GM18520 (cell line): ENCODE results near the gene THSD7A.

Experiments used
- ATAC-seq: cut with Tn5 transposase; IDR thresholded peaks from one replicate; pipeline ENCODE4 v1.9.1; 2021; ENCODE audit not compliant: unreplicated experiment

THSD7A gene

DNA sequence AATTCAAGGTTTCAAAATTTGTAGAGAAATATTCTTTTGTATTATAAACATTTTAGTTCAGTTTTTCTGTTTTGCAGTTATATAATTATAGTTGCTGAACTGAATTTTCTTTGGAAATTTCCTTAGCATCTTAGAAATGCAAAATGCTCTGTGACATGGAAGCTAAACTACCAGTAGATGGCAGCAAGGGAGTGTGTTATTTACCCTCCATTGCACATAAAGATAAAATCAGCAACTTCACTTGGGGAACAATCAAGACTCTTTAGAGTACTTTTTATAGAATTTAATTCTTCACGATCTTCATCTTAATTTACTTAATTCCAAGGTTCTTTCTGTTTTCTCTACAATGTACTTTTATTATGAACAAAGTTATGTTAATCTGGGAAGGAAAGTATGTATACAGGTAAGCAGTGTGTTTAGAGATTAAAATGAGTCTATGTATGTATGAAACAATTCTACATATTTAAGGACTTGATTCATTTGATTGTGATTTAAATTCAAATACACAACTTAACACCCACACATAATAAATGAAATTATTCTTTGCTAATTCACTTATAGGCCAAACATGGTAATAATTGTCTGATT lies 404.2 kb downstream of the THSD7A start:
- no peak for ATAC-seq

DNA sequence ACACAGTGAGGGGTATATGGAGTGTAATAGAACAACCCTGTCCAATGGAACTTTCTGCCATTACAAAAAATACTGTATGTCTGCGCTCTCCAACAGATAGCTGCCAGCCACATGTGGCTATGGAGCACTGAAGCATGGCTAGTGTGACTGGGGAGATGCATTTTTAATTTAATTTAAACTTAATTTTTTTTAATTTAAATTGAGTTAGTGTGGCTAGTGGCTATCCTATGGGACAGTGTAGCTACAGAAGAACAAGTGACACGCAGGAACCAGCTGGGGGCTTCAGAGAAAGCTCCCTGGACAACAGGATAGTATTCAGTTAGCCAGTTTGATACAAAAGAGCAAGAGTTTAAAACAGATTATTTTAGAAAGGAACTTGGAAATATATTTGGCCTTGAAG lies 408.0 kb downstream of the THSD7A start:
- no peak for ATAC-seq

DNA sequence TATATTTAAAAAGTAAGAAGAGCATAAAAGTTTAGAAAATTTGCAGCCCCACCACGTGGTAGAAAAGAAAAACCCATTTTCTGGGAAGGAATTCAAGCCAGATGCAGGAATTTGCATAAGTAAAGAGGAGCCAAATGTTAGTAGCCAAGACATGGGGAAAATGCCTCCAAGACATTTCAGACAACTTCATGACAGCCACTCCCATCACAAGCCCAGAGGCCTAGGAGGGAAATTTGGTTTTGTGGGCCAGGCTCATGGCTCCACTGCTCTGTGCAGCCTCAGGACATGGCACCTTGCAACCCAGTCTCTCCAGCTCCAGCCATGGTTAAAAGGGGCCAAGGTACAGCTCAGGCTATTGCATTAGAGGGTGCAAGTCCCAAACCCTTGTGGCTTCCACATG lies 411.9 kb downstream of the THSD7A start:
- no peak for ATAC-seq

DNA sequence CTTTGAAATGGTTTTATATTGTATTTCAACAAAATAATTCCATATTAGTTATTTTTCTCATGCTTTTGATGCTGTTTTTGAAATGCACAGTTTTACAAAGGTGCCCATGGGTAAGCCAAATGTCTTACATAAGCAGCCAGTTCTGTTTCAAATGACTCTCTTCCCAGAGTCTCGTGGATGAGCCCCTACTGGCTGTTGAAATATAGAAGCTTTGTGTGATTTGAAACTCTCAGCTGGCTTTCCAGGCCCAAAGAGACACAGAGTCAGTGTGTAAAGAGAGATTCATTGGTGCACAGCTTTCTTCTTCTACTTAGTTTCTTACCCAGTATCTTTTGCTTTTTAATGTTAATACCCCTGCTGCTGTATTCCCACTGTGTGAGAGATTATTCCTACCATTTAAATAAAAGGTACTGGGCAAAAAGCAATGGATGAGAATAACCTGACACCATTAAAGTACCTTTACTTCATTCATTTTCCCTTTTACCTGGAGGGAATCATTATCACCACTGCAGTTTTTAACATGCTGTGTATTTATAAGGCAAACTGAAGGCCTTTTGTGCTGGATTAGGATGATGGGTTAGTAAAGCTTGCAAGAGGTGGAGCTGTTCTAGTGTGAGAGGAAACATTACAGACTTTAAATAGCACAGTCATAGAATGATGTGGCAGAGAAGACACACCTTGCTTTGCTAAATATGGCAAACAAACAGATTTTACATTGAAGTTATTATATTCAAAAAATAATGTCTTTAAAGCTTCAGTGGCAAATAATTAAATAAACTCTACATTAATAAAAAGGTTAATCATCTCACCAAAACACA lies 415.1 kb downstream of the THSD7A start:
- no peak for ATAC-seq

DNA sequence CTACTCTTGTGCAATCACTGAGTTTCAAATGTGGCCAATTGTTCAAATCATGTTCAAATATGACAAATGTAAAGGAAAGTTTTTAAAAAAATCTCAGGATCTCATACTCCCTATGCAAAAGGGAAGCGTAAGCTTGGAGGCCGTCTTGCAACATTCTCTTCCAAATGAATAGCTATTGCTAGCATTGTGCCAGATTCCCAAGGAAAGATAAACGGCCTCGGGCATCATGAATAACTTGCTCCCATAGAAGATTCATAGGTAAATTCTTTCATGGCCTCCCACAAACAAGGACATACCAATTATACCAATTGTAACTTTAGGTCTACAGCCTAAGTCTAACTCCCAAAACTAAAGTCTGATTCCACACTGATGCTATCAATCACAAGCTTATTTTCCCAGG lies 416.9 kb downstream of the THSD7A start:
- ATAC-seq, result no peak

DNA sequence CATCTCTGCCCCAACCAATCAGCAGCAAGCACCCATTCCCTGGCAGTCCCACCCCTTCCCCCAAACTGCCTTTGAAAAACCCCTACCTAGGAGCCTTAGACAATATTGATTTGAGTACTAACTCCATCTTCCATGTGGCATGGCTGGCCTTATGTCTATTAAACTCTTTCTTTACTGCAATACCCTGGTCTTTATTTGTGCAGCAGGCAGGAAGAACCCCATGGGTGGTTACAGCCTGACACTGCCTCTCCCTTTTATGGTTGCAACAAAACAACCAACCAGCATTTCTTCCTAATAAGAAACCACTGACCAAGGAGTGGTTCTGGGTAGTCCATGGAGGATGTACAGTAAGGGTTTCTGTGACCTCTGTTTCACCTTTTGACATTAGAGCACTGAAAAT lies 418.1 kb downstream of the THSD7A start:
- no peak for ATAC-seq

DNA sequence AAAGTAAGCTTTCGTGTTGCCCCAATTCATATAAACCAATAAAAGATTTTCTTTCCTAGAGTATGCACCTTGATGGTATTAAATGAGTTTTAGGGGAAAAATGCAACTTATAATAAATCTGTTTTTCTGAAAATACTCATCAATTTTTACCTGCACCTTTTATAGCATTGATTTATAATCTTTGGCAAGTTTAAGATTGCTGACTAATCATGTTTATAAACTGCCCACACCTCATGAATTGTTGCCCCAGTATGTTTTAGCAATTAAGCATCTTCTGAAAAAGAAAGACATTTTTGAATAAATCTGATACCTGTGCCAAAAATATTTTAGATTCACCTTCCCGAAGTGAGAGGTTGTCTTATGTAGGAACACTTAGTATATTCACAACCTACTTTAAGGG lies 420.0 kb downstream of the THSD7A start:
- no peak for ATAC-seq

DNA sequence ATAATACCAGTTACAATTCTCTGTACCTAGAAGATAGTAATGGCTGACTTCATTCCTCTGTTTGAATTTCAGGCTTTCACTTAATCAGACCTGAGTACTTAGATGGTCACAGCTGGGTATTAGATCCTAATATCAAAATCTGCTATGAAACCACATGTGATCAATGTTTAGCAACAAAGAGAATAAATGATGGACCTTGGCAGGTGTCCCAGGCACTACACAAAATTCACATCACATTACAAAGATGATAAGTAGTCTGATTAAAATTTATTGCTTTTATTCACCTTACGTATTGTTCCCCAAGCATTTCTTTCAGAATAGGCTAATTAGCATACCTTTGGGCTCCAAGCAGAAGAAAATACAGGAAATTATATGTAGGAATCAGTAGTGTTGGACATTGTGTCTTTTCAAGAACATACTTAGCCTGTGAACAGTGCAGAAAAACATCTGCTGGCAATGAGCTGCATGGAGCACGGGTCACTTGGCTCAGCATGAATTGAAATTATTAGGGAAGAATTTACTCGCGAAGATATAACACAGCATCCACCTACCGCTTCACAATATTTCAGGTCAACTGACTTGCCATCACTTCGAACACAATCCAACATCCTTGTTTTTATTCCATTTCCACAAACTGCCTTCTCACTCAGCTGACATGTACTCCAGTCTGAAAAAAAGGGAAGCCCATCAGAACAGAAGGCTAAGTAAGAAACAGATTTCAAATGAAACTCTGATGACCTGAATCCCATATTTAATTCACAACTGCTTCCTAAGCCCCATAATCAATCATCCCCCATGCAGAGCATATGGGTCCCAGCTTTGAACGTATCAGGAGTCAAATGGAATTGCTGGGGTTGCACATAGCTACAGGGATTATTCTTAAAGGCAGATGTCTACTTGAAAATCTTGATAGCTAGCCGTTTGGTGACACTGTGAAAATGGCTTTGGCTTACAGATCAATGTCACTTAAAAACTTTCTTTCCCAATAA lies 421.0 kb downstream of the THSD7A start:
- no peak for ATAC-seq

DNA sequence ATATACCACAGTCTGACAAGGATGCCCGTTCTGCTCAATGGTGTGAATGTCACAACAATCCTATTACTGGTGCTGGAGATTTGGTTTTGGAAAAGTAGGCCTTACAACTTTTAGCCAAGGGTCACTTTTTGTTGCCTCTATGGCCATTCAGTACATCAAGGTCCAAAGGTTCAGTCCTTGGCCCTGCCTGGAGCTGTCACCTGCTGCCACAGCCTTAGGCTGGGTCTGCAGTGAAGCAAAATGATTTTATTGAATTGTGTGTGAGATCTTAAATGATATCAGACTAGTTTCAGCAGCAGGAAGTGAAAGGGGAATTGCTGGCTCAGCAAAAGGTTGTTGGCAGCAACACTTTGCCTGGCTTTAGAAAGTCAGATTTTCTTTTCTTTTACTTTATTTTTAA lies 427.6 kb downstream of the THSD7A start:
- no peak for ATAC-seq

DNA sequence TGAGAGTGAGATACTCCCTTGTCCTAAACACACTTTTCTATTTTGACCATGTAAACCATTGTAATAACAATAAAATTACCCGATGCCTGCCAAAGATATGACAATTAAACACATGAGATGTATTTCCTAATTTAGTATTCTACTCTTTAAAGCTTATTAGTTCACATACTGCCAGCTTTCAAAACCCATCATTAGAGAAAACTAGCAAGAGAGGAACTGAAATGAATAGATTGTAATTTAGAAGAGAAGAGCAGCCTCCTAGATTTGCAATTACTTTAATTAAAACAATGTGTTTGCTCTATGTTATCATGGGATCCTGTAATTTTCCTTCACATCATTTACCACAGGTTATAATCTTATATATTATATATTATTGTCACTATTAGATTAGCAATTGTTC lies 428.2 kb downstream of the THSD7A start:
- ATAC-seq, result no peak

DNA sequence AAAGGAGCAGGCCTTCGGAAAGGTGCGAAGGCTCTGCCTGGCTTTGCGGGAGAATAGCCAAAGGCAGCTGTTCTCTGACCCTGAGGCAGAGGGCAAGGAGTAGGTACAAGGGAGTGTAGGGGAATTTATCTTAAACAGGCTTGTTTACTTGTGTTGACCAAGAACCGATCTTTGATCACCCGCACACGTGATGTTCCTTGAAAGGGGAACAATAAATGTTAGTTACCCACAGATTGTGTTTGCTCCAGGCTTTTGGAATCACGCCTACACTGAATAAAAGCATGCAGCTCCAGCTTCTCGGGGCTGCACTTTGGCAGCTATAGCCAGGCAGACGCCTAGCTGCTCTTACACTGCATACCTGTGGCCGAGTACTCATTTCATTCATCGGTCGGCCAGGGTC lies 437.6 kb downstream of the THSD7A start:
- no peak for ATAC-seq

DNA sequence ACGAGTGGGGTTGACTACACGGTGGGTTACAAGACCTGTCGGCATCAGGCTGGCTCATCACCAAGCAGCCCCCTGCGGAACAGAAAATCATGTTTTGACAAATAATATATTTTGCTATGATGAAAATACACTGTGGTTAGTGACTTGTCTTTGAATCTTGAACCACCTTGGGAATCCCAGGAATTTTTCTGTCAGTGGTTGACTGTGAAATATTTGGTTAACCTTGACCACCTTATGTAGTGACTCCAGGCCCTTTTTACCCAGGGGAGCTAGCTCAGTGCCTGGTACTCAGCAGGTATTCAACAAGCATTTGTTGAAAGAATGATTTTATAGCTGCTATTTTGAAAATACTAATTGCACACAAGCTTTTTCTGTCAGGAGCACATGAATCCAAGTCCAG lies 452.4 kb downstream of the THSD7A start:
- ATAC-seq, result no peak

DNA sequence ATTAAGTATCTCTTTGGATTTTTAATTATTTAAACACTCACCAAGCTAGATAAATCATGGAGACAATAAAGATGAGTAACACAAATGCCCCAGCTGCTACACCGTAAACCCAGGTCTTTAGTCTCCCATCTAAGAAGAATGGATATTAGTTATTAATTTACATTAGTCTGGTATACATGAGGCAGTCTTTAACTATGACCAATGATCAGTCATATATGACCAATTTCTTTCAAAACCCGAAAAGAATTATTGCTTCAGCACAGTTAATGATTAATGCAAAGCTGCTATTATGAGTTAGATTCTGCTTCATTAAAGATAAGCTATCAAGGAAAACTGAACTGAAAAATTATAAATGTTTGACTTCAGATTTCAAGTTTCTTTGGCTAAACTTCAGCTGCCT lies 455.5 kb downstream of the THSD7A start:
- ATAC-seq, result no peak

DNA sequence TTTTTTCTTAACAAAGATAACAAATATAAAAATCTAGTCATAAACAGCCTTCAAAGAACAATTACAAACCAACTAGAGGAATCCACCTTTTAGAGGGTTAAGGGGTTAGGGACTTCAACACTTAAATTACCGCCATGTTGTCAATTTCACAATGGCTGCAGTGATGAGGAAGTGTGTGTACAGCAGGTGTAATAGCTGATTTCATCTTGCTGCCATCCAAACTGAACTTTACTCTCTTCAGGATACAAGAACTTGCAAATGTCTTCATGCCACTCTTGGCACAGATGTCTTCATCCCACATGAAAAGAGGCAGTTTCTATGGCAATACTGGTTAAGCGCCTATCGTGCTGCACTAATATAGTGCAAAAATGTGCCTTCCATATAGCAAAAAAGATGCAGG lies 457.4 kb downstream of the THSD7A start:
- ATAC-seq, result no peak

DNA sequence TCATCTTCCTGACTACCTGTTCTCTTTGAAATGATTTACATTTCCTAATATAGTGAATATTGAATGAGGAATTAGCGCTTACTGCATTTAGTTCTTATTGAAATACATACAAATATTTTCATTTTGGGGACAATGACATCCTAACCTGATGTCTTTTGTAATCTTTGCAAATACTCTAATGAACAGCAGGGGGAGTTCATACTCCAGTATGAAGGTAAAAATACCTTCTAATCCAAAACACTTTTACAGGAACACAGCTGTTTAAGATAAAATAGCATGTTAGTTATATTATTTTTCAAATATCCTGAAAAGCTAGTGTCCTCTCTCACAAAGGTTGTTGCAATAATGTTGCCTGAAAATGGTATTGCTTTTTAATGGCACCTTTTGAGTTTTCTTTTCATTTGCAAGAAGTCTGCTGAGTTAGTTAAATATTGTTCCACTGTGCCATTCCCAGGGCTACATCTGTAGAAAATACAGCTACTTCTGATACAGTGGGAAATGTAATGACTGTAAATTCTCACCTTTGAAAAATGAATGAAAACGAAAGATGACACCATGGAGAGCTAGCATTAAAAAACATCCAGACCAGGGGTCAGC lies 458.4 kb downstream of the THSD7A start:
- no peak for ATAC-seq

DNA sequence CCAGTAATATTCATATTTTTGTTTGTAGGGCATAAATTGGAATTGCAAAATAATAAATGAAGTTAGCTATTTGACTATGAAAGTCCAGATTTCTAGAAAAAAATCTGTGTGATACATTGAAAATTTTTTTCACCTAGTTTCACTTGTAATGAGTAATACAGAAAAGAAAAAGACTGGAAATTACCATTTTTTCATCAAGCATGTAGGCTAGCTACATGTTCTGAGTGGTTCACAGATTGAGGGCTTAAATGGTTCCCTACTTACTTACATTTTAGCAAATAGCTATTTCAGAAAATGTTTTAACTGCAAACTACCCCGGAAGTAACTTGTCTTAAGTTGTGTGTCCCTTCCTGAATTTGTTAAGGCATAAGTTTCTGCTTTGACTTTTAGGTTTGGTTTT lies 462.3 kb downstream of the THSD7A start:
- ATAC-seq, result no peak

DNA sequence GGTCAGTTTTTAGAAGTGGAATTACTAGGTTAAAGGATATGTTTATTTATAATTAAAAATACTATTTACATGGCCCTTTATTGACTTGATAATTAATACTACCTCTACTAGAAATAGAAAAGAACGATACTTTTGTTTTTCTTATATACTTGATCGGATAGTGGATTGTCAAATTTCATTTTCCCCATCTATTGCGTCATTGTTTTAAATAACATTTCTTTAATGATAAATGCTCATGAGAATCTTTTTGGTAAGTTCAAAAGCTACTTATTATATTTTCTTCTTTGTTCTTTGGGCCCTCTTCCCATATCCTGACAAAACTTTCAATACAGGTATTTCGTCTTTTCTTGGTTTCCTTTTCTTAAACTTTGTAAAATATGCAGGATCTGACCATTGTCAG lies 465.9 kb downstream of the THSD7A start:
- no peak for ATAC-seq

DNA sequence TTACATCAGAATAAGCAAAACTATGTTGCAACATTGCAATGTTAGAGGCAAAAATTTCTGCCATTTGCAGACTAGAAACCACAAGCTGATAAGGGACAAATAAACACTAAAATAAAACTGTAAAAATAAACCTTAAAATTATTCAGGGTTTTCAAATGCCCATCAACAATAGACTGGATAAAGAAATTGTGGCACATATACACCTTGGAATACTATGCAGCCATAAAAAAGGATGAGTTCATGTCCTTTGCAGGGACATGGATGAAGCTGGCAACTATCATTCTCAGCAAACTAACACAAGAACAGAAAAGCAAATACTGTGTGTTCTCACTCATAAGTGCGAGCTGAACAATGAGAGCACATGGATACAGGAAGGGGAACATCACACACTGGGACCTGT lies 473.4 kb downstream of the THSD7A start:
- ATAC-seq, result no peak

DNA sequence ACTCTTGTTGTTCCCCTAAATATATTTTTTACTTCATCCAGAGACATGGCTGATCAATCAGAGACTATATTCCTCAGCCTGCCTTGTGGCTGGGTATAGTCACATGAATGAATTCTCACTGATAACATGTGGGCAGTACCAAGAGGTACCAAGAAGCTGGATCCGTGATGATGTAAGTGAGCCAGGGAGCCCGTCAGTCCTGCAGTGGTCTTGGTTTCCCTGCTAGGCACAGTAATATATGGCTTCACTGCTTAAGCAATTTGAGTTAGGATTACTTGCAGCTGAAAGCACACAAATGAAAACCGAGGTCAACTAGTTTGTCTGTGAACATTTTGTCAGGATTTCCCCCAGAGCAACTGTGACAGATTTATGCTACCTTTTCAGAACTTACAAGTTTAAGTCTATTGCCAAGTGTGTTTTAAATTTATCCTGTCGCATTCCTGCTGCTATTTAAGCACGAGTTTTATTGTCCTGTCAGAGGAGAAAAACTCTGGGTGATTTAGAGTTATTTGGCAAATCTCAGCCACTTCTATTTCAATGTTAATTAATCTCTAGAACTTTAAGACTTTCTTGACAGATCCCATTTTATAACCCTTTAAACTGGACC lies 476.5 kb downstream of the THSD7A start:
- ATAC-seq, result no peak

DNA sequence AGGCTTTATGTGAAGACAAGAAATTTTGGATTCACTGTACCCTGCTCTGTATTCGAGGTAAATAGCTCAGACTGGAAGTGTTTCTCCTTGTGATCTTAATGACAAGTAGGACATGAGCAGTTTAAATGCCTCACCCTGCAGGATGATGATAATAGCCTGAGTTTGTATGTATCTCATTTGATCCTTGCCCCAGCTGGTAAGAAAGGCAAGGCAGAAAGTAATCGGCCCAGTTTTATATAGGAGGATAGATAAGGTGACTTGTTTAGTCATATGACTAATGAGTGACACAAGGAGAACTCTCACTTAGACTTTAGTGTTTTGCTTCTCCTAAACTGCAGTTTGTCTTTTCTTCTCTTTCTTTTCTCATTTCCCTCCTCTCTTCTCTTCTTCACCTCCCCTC lies 485.7 kb downstream of the THSD7A start:
- ATAC-seq, result no peak

DNA sequence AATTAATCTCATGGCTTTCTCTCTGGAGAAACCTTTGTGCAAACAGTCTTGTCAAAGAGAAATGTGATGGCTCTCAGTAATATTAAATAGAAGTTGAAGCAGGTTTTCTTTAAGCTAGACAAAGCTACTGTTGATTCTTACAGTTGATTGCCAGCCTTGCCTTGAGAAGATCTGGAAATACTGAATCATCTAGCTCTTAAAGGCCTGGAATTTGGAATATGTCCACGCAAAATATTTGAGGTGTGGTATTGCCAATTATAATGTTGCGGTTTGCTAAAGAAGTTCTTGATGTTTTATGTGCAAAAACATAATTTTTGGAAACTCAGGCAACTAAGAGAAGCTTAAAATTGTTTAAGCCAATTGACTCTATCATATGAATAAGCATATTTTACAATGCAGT lies 486.4 kb downstream of the THSD7A start:
- no peak for ATAC-seq
